ENCODE measurements around the gene MYH11. TPM values are rescaled to one million over a fixed set of nuclear protein-coding genes. Genes with fewer than 3 reads are reported as not detected.

Gene MYH11
- total and polyA plus RNA-seq, 10 of the 15 experiments (the other 5 are each of a cell fraction or from before 2014, with no cell fraction given): 0.01 to 1.9 (median 0.13) TPM; not detected in 1

DNA sequence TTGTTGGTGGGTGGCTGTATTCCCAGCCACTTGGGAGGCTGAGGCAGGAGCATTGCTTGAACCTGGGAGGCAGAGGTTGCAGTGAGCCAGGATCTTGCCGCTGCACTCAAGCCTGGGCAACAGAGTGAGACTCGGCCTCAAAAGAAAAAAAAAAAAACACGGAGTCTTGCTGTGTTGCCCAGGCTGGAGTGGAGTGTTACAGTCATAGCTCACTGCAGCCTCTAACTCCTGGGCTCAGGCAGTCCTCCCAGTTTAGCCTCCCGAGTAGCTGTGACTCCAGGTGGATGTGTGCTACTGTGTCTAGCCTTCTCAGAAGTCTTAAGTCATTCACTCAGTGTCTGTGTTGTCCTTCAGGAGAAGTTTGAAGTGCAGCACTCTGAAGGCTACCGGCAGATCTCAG is 179.4 kb downstream of the MYH11 start:
- ATAC-seq (no peak), DNase-seq (ENCODE audit: low read depth, low spot score) (no peak), FAIRE-seq (no peak)
- no peak overlapping the region for H3K4me3 ChIP-seq
- no peak overlapping the region for H3K9ac ChIP-seq (ENCODE audit: control insufficient read depth, insufficient read depth, low read length)
- in situ Hi-C loops (cut with MboI): no loop called here
- ChIA-PET POLR2A (no interaction called here), SMC1A (ENCODE audit: uncharacterized antibody, unreplicated experiment) (interaction anchor here (1.0 kb wide), 1 partner anchor 19 kb away, joined by 4 read pairs; no protein-coding TSS in a partner anchor), RAD21 (ENCODE audit: unreplicated experiment) (no interaction called here), CTCF (no interaction called here)
- H3K79me2 ChIP-seq (ENCODE audit: control insufficient read depth, insufficient read depth, low read length): peaks cover 6% of the 10 kb centered on the region
- no peaks in the 10 kb centered on the region for H3K27me3 ChIP-seq (replicated peaks in 1 of 2; ENCODE audit: control insufficient read depth in 2 of 2, insufficient read depth in 2 of 2, low read length in 1 of 2)
- H4K20me1 ChIP-seq (ENCODE audit: control insufficient read depth, insufficient read depth): peaks cover 6% of the 10 kb centered on the region; the same call in 1 of the 2 replicates
- TF ChIP-seq RELA (IDR thresholded peaks at IDR 0.05; ENCODE audit: borderline replicate concordance, partially characterized antibody) (no peak), NFYB (IDR thresholded peaks at IDR 0.05; ENCODE audit: insufficient read depth, low read depth, low read length) (no peak), RBBP5 (conservative IDR thresholded peaks at IDR 0.05) (no peak), MEF2B (IDR thresholded peaks at IDR 0.05; ENCODE audit: partially characterized antibody, poor library complexity, severe bottlenecking) (no peak), MYB (IDR thresholded peaks at IDR 0.05; ENCODE audit: borderline replicate concordance, low read depth, low read length) (no peak), MTA2 (IDR thresholded peaks at IDR 0.05; ENCODE audit: low read depth) (no peak), ZNF24 (IDR thresholded peaks at IDR 0.05) (no peak), SUPT20H (IDR thresholded peaks at IDR 0.05; ENCODE audit: borderline replicate concordance, control insufficient read depth, low read depth, low read length) (no peak), KAT2A (conservative IDR thresholded peaks at IDR 0.05; ENCODE audit: control insufficient read depth, low read depth, low read length) (no peak), SUZ12 (IDR thresholded peaks at IDR 0.05; ENCODE audit: unreplicated experiment) (no peak), BRCA1 (IDR thresholded peaks at IDR 0.05; ENCODE audit: low read depth, low read length) (no peak), NFIC (IDR thresholded peaks at IDR 0.05; ENCODE audit: low read depth, low read length) (no peak), CEBPB (IDR thresholded peaks at IDR 0.05; ENCODE audit: borderline replicate concordance in 1 of 2, low read depth in 2 of 2, low read length in 2 of 2) (no peak), JUND (IDR thresholded peaks at IDR 0.05; ENCODE audit: low read depth, low read length) (no peak), BMI1 (IDR thresholded peaks at IDR 0.05; ENCODE audit: borderline replicate concordance) (no peak), TCF12 (IDR thresholded peaks at IDR 0.05; ENCODE audit: low read depth, low read length) (no peak), KDM1A (IDR thresholded peaks at IDR 0.05; ENCODE audit: borderline replicate concordance) (no peak), PAX5 (IDR thresholded peaks at IDR 0.05; ENCODE audit: borderline replicate concordance, low read depth, low read length) (no peak), JUNB (IDR thresholded peaks at IDR 0.05) (no peak)
- TF ChIP-seq, protein P1, sequence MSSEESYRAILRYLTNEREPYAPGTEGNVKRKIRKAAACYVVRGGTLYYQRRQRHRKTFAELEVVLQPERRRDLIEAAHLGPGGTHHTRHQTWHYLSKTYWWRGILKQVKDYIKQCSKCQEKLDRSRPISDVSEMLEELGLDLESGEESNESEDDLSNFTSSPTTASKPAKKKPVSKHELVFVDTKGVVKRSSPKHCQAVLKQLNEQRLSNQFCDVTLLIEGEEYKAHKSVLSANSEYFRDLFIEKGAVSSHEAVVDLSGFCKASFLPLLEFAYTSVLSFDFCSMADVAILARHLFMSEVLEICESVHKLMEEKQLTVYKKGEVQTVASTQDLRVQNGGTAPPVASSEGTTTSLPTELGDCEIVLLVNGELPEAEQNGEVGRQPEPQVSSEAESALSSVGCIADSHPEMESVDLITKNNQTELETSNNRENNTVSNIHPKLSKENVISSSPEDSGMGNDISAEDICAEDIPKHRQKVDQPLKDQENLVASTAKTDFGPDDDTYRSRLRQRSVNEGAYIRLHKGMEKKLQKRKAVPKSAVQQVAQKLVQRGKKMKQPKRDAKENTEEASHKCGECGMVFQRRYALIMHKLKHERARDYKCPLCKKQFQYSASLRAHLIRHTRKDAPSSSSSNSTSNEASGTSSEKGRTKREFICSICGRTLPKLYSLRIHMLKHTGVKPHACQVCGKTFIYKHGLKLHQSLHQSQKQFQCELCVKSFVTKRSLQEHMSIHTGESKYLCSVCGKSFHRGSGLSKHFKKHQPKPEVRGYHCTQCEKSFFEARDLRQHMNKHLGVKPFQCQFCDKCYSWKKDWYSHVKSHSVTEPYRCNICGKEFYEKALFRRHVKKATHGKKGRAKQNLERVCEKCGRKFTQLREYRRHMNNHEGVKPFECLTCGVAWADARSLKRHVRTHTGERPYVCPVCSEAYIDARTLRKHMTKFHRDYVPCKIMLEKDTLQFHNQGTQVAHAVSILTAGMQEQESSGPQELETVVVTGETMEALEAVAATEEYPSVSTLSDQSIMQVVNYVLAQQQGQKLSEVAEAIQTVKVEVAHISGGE (CRISPR knock-in tag; IDR thresholded peaks at IDR 0.05): no peak
- no TSS peak for BruUV-seq (replicated peaks)
- H2AFZ ChIP-seq (ENCODE audit: control insufficient read depth, low read depth, low read length): no peak overlapping the region
- 93% methylated on average over 3 of the region's 5 CpGs for WGBS (ENCODE audit: insufficient coverage, insufficient replicate concordance, low lambda C conversion rate, missing lambda C conversion rate)
- peaks cover 30 to 53% of the 10 kb centered on the region in 2 experiments for H3K36me3 ChIP-seq (ENCODE audit: control insufficient read depth in 2 of 2, insufficient read depth in 2 of 2, low read length in 1 of 2)
- H3K4me2 ChIP-seq (ENCODE audit: control insufficient read depth, insufficient read depth): no peak overlapping the region
- H3K27ac ChIP-seq (ENCODE audit: control insufficient read depth, insufficient read depth): no peak overlapping the region
- no peaks in the 10 kb centered on the region for H3K9me3 ChIP-seq (replicated peaks; ENCODE audit: control insufficient read depth, insufficient read depth, low read length)
- no peaks in the 10 kb centered on the region for H3K4me1 ChIP-seq (ENCODE audit: control insufficient read depth, insufficient read depth, low read length)
- intact Hi-C loops (cut with micrococcal nuclease; ENCODE audit: unreplicated experiment): no loop called here
